Subcutaneous adipose tissue (tissue), 4 donors: ENCODE results near the gene BAG5. TPM values are rescaled to one million over a fixed set of nuclear protein-coding genes. Genes with fewer than 3 reads are reported as not detected.

Source experiments
- CTCF ChIP-seq: fragments of 450-650 bp; IDR thresholded peaks from one replicate; pipeline ENCODE4 v1.5.1; 2016; ENCODE audit warnings: low read depth, mild to moderate bottlenecking, control low read depth, antibody characterized with exemption, moderate library complexity
- total RNA-seq, 4 donors: library from RNA; depleted of rRNA; stranded (reverse); fragments of >200 nt; gene quantifications; one replicate each; pipeline ENCODE4 v1.1.0, GENCODE V29; 2016

BAG5 gene
- total RNA-seq, 4 donors from 2014 or later = 35.7 to 53.8 (median 46.9) TPM

- TF ChIP-seq CTCF = no peak
Observed at GRCh38 chr14:103530390-103530789, 32.1 kb downstream of the BAG5 start.

GRCh38 chr14:103529383-103530365 lies 32.8 kb downstream of the BAG5 start:
- no peak for TF ChIP-seq CTCF

- no peak for TF ChIP-seq CTCF
Observed at GRCh38 chr14:103528587-103529382, 33.7 kb downstream of the BAG5 start, which contains the start of gene TRMT61A. Gene TRMT61A (plus strand): TSS chr14:103529196. CDS start chr14:103529979, 783 bp downstream.

GRCh38 chr14:103528146-103528586 lies 34.3 kb downstream of the BAG5 start:
- TF ChIP-seq CTCF = no peak

DNA sequence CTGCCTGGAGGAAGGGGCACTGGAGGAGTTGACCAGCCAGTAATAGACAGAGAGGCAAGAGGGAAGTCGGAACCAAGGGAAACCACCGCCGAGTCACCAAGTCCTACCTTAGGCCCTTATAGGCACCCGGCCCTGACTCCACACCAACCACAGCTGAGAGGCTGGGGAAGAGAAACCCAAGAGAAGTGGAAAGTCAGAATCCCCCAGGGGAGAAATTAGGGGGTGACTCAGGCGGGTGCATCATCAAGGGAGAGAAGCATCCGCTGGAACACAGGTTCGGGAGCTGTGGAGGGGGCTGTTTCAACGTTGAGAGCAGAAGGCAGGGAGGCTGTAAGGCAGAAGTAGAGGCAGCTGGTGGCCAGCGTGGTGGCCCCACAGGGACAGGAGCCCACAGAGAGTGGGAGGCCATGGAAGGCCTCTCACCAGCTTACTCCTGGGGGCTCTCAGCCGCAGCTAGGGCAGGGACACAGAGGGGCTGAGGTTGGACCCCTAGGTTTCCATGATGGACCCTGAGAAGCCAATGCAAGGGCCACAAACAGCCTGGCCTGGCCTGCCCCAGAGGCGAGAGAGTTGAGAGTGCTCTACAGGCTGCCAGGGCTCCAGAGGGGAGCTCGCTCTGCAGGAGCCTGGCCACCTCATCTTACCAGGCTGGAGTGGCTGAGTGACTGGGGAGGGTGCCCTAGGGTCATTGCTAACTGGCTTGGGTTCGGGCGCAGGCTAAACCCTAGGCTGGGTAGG lies 34.9 kb downstream of the BAG5 start:
- no peak for TF ChIP-seq CTCF

- no peak for TF ChIP-seq CTCF
Observed at GRCh38 chr14:103526914-103527248, 35.6 kb downstream of the BAG5 start.
